CD4-positive, alpha-beta memory T cell (primary cell): Measurements from ENCODE around the gene PAK4. TPM values are rescaled to one million over a fixed set of nuclear protein-coding genes. Genes with fewer than 3 reads are reported as not detected.
"Not testable (repeated sequence)": the region's sequence is repeated elsewhere in the genome, so short reads cannot be mapped to it uniquely, and the experiment has no call there.

ENCODE experiments used
- CTCF ChIA-PET: fragments of 350-600 bp; sonication (Branson Sonifier 250); formaldehyde crosslinking; loops from one replicate; lab custom pipeline; 2021; ENCODE audit warnings: inconsistent platforms; ENCODE audit not compliant: partially characterized antibody; lab: Charles Lee
- POLR2A ChIA-PET: fragments of 350-600 bp; sonication (Branson Sonifier 250); formaldehyde crosslinking; loops from one replicate; lab custom pipeline; 2021; ENCODE audit not compliant: partially characterized antibody; lab: Charles Lee
- DNase-seq, 5 donors: peaks; one replicate each; pipeline versions ENCODE4 v3.0.0 to v3.0.0-alpha.2; 2020 to 2022; ENCODE audit warnings: mixed read lengths in 1 of 5
- H3K27ac ChIP-seq: one replicate; pipeline ENCODE4 v1.7.0; 2013; ENCODE audit warnings: low read depth, low read length
- H3K27me3 ChIP-seq: 2 replicates; pipeline ENCODE4 v1.7.0; 2013; ENCODE audit warnings: mild to moderate bottlenecking, low read length, moderate library complexity; ENCODE audit not compliant: insufficient read depth
- H3K36me3 ChIP-seq: 2 replicates; pipeline ENCODE4 v1.7.0; 2013; ENCODE audit warnings: mild to moderate bottlenecking, low read length, moderate library complexity; ENCODE audit not compliant: insufficient read depth
- H3K4me1 ChIP-seq: 2 replicates; pipeline ENCODE4 v1.7.0; 2013; ENCODE audit warnings: mild to moderate bottlenecking, low read length, moderate library complexity; ENCODE audit not compliant: insufficient read depth
- H3K4me3 ChIP-seq, 2 donors: one replicate each; pipeline ENCODE4 v1.7.0; 2013; ENCODE audit warnings: low read length in 2 of 2, mild to moderate bottlenecking in 1 of 2
- H3K9me3 ChIP-seq, 2 donors: one replicate each; pipeline ENCODE4 v1.7.0; 2013; ENCODE audit warnings: low read length in 2 of 2, control low read depth in 1 of 2; ENCODE audit not compliant: control insufficient read depth in 1 of 2
- H3K27ac Mint-ChIP-seq, 7 donors: one replicate each; pipeline ENCODE4 v1.8.0; 2020 to 2021; ENCODE audit warnings: mixed read lengths in 7 of 7, mild to moderate bottlenecking in 6 of 7, inconsistent platforms in 3 of 7, moderate library complexity in 3 of 7
- H3K27me3 Mint-ChIP-seq, 2 donors: one replicate each; pipeline ENCODE4 v1.8.0; 2020 to 2021; ENCODE audit warnings: mixed read lengths in 2 of 2
- H3K36me3 Mint-ChIP-seq, 2 donors: one replicate each; pipeline ENCODE4 v1.8.0; 2020 to 2021; ENCODE audit warnings: mixed read lengths in 2 of 2, inconsistent platforms in 1 of 2, mild to moderate bottlenecking in 1 of 2
- H3K4me1 Mint-ChIP-seq, 4 donors: one replicate each; pipeline ENCODE4 v1.8.0; 2020 to 2021; ENCODE audit warnings: mixed read lengths in 4 of 4, mild to moderate bottlenecking in 1 of 4
- H3K4me3 Mint-ChIP-seq, 8 donors: one replicate each; pipeline ENCODE4 v1.8.0; 2020 to 2021; ENCODE audit warnings: mixed read lengths in 8 of 8, mild to moderate bottlenecking in 7 of 8, moderate library complexity in 6 of 8, inconsistent platforms in 3 of 8
- H3K9me3 Mint-ChIP-seq, 8 donors: one replicate each; pipeline ENCODE4 v1.8.0; 2020 to 2021; ENCODE audit warnings: mixed read lengths in 8 of 8, mild to moderate bottlenecking in 5 of 8, inconsistent platforms in 3 of 8, moderate library complexity in 1 of 8
- intact Hi-C: fragments of 100-400 bp; cut with micrococcal nuclease; formaldehyde crosslinking; loops from one replicate; pipeline ENCODE4 v1.15.1; 2023
- polyA plus RNA-seq, 2 donors: library from polyadenylated mRNA; unstranded; fragments of 300-500 nt; fragmentation: Illumina TruSeq; gene quantifications; one replicate each; pipeline ENCODE4 v1.2.3, GENCODE V29; 2021
- total RNA-seq, 2 experiments: library from RNA; stranded (reverse); gene quantifications; one replicate each; pipeline ENCODE4 v1.2.3, GENCODE V29; 2021

PAK4 gene
- total and polyA plus RNA-seq, 4 experiments from 2014 or later: 1.3 to 15.7 (median 8.0) TPM

DNA sequence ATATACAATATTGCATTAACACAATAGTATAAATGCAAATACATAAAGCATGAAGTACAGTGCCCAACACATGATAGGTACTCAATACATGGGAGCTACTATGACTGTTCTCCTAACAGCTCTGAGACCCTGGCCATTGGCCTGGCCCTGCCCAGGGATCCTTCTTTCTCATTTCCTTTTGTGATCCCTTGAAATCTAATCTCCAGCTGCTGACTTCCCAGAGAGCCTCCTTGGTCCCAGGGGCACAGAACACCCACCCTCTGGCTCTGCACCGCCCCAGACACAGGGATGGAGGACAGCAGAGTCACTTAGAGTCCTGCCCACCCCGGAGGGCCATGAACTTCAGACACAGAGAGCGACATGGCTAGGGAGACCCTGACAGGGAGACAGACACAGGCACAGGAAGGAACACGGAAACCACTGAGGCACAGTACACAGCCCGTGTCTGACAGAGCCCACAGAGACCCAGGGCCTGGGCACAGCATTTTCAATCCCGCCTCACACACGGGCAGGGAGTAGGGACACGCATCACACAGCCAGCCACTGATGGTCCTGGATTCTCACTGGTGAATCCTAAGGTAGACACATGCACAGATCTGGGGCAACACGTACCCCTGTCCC is 82.7 kb downstream of the PAK4 start:
- H3K36me3 ChIP-seq: no peaks in the 10 kb centered on the region
- H3K27me3 ChIP-seq: no peaks in the 10 kb centered on the region
- Mint-ChIP-seq H3K27me3 (peaks cover 9 to 13% of the 10 kb centered on the region in 2 donors), H3K27ac (no peak overlapping the region), H3K4me3 (no peak overlapping the region), H3K4me1 (no peaks in the 10 kb centered on the region), H3K9me3 (no peaks in the 10 kb centered on the region), H3K36me3 (no peaks in the 10 kb centered on the region)
- no peaks in the 10 kb centered on the region for H3K4me1 ChIP-seq
- CTCF ChIA-PET: no interaction called here
- POLR2A ChIA-PET: no interaction called here
- H3K9me3 ChIP-seq: no peaks in the 10 kb centered on the region
- DNase-seq: no peak
- no peak overlapping the region for H3K27ac ChIP-seq
- no peak overlapping the region for H3K4me3 ChIP-seq
- intact Hi-C loops: no loop called here

DNA sequence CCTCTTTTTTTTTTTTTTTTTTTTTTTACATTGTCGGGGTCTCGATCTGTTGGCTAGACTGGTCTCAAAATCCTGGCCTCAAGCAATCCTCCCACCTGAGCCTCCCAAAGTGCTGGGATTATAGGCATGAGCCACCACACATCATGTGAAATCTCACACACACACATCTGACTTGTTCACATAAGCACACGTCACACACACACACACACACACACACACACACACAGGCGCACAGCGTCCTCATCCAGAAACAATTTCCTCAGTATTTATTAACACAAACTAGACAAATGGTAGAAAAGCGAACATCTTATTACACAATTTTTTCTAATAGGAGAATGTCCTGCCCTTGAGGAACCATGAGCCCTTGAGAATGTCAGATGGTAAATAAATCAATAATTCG is 83.6 kb downstream of the PAK4 start:
- Histone ChIP-seq H3K27ac (no peak overlapping the region), H3K9me3 (no peaks in the 10 kb centered on the region), H3K4me1 (no peaks in the 10 kb centered on the region), H3K4me3 (no peak overlapping the region), H3K27me3 (no peaks in the 10 kb centered on the region), H3K36me3 (no peaks in the 10 kb centered on the region)
- H3K4me3 Mint-ChIP-seq: no peak overlapping the region
- H3K4me1 Mint-ChIP-seq: no peaks in the 10 kb centered on the region
- intact Hi-C loops: no loop called here
- H3K27ac Mint-ChIP-seq: no peak overlapping the region
- H3K27me3 Mint-ChIP-seq: peaks cover 7 to 8% of the 10 kb centered on the region in 2 donors
- no peaks in the 10 kb centered on the region for H3K9me3 Mint-ChIP-seq
- no peak for DNase-seq
- POLR2A ChIA-PET: no interaction called here
- CTCF ChIA-PET: no interaction called here
- no peaks in the 10 kb centered on the region for H3K36me3 Mint-ChIP-seq

DNA sequence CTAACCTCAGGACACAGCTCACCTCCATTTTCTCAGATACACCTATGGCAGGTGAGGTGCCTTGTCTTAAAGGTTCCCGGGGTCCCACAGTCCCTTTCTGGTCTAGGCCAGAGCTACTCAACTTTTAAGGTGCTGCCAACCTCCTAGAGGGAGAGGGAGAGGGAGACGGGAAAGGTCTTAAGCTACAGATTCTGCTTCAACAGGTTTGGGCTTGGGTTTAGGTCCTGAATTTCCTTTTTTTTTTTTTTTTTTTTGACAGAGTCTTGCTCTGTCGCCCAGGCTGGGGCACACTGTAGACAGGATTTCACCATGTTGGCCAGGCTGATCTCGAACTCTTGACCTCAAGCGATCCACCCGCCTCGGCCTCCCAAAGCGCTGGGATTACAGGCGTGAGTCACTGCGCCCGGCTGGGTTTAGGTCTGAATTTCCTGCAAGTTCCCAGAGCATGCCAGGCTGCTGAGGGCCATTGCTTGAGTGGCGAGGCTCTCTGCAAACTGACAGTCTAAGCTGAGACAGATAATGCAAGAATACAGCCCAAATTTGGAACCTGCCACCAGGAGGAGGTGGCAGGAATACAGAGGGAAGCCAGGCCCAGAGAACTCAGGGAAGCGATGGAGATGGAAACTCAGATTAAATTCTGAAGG is 86.3 kb downstream of the PAK4 start:
- Histone ChIP-seq H3K9me3 (no peaks in the 10 kb centered on the region), H3K4me1 (no peaks in the 10 kb centered on the region), H3K27ac (no peak overlapping the region), H3K27me3 (no peaks in the 10 kb centered on the region), H3K36me3 (no peaks in the 10 kb centered on the region), H3K4me3 (no peak overlapping the region)
- H3K4me3 Mint-ChIP-seq: no peak overlapping the region
- no peak overlapping the region for H3K27ac Mint-ChIP-seq
- H3K4me1 Mint-ChIP-seq: no peaks in the 10 kb centered on the region
- peaks cover 0 to 2% (median 0%) of the 10 kb centered on the region in 8 donors for H3K9me3 Mint-ChIP-seq
- no peaks in the 10 kb centered on the region for H3K36me3 Mint-ChIP-seq
- ChIA-PET POLR2A (interaction anchor here (0.5 to 1.7 kb wide), 3 partner anchors 116 to 121 kb away, joined by 3 to 4 read pairs (median 3); no protein-coding TSS in a partner anchor), CTCF (interaction anchor here (0.7 to 1.6 kb wide), 7 partner anchors 115 to 321 kb away, joined by 3 to 7 read pairs (median 3); partner anchors contain the start of genes EID2B and GMFG)
- DNase-seq: no peak
- H3K27me3 Mint-ChIP-seq: peaks cover under 1 to 2% of the 10 kb centered on the region in 2 donors
- intact Hi-C loops: loop anchor here (1.0 kb wide), 2 partner anchors 116 to 200 kb away; partner anchors contain the start of gene PLEKHG2

DNA sequence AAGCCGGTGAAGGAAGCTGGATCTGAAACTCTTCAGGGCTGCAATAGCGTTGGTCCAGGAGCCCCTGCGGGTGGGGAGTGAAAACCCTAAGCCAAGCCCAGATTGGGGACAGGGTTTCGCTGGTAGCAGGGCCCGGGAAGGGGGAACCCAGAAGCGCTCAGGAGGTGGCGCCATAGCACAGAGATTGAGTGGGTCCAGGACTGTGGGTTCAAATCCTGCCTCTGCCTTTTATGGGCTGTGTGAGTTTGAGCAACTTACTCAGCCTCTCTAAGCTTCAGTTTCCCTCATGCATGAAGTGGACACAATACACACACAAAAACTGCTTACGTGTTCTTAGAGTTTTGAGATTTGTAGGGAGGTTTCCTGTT is 86.8 kb downstream of the PAK4 start:
- no peak overlapping the region for H3K4me3 ChIP-seq
- Mint-ChIP-seq H3K27ac (no peak overlapping the region), H3K9me3 (peaks cover 0 to 2% (median 0%) of the 10 kb centered on the region in 8 donors), H3K4me1 (no peaks in the 10 kb centered on the region), H3K36me3 (no peaks in the 10 kb centered on the region), H3K27me3 (peaks cover 5% of the 10 kb centered on the region in 2 donors), H3K4me3 (no peak overlapping the region)
- CTCF ChIA-PET: interaction anchor here (0.8 to 1.6 kb wide), 6 partner anchors 114 to 320 kb away, joined by 3 to 7 read pairs (median 4); partner anchors contain the start of genes EID2B and GMFG
- no peaks in the 10 kb centered on the region for H3K36me3 ChIP-seq
- no peaks in the 10 kb centered on the region for H3K9me3 ChIP-seq
- intact Hi-C loops: loop anchor here (1.0 kb wide), 2 partner anchors 116 to 200 kb away; partner anchors contain the start of gene PLEKHG2
- no peaks in the 10 kb centered on the region for H3K4me1 ChIP-seq
- peak in 4 of 5 donors; percentile 48 to 50 (median 49) for DNase-seq
- H3K27me3 ChIP-seq: no peaks in the 10 kb centered on the region
- no peak overlapping the region for H3K27ac ChIP-seq
- POLR2A ChIA-PET: interaction anchor here (1.0 to 1.7 kb wide), 2 partner anchors 115 to 119 kb away, joined by 3 to 4 read pairs; no protein-coding TSS in a partner anchor

DNA sequence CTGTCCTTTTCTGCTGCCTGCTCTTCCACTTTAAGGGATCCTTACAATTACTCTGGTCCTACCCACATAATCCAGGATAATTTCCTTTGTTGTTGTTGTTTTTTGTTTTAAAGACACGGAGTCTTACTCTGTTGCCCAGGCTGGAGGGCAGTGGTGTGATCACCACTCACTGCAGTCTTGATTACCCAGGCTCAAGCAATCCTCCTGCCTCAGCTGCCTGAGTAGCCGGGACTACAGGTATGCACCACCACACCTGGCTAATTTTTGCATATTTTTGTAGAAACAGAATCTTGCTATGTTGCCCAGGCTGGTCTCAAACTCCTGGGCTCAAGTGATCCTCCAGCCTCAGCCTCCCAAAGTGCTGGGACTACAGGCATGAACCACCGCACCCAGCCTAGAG is 89.7 kb downstream of the PAK4 start:
- H3K36me3 ChIP-seq, POLR2A ChIA-PET, H3K4me1 Mint-ChIP-seq, H3K27ac Mint-ChIP-seq, H3K36me3 Mint-ChIP-seq, H3K27ac ChIP-seq, H3K4me3 Mint-ChIP-seq, H3K4me1 ChIP-seq, H3K27me3 ChIP-seq, H3K4me3 ChIP-seq, H3K9me3 Mint-ChIP-seq, DNase-seq, H3K9me3 ChIP-seq, intact Hi-C loops: not testable (repeated sequence)
- H3K27me3 Mint-ChIP-seq: peaks cover 7 to 11% of the 10 kb centered on the region in 2 donors
- CTCF ChIA-PET: interaction anchor here (2.0 kb wide), 1 partner anchor 112 kb away, joined by 7 read pairs; no protein-coding TSS in a partner anchor

DNA sequence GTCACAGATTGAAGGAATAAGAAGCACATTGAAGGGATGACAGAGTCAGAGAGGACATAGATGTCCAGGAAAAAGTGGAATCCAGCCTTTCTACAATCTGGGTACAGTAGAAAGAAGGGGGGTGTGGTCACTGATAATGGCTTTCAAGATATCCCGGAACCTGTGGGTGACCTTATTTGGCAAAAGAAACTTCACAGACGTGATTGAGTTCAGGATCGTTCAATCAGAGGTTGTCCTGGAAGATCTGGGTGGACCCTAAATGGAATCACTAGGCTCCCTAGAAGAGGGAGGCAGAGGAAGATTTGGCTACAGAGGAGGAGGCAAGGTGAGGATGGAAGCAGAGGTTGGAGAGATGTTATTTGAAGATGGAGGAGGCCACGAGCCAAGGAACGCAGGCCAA is 91.5 kb downstream of the PAK4 start:
- Mint-ChIP-seq H3K4me3 (no peak overlapping the region), H3K36me3 (no peaks in the 10 kb centered on the region), H3K9me3 (peaks cover 0 to 2% (median 0%) of the 10 kb centered on the region in 8 donors), H3K27ac (no peak overlapping the region), H3K27me3 (peaks cover 13 to 20% of the 10 kb centered on the region in 2 donors), H3K4me1 (no peaks in the 10 kb centered on the region)
- POLR2A ChIA-PET: interaction anchor here (0.8 kb wide), 1 partner anchor 112 kb away, joined by 3 read pairs; no protein-coding TSS in a partner anchor
- no peaks in the 10 kb centered on the region for H3K36me3 ChIP-seq
- intact Hi-C loops: no loop called here
- no peaks in the 10 kb centered on the region for H3K27me3 ChIP-seq
- no peaks in the 10 kb centered on the region for H3K4me1 ChIP-seq
- DNase-seq: no peak
- no peak overlapping the region for H3K4me3 ChIP-seq
- CTCF ChIA-PET: no interaction called here
- no peaks in the 10 kb centered on the region for H3K9me3 ChIP-seq
- H3K27ac ChIP-seq: no peak overlapping the region

DNA sequence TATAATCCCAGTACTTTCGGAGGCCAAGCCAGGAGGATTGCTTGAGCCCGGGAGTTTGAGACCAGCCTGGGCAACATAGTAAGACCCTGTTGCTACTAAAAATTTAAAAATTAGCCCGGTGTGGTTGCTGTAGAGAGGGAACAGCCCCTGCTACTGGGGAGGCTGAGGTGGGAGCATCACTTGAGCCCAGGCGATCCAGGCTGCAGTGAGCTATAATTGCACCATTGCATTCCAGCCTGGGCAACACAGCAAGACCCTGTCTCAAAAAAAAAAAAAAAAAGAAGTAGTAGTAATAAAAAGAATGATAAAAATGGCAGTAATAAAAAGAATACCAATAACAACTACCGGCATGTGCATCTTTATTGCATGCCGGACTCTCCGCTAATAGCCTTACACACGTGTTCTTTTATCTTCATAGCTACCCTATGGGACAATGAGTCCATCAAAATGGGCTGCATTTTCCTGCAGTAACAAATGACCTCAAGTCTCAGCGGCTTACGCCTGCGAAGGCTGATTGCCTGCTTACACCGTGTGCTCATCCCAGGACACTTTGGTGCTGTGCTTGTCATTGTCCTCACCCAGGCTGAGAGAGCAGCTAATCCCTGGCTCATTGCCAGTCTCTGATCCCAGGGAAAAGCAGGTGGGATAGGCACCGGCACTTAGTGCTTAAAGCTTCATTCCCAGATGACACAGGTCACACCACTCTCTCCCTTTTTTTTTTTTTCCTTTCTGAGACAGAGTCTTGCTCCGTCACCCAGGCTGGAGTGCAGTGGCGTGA is 92.8 kb downstream of the PAK4 start:
- H3K36me3 ChIP-seq: no peaks in the 10 kb centered on the region
- Mint-ChIP-seq H3K4me3 (no peak overlapping the region), H3K27me3 (peaks cover 15 to 22% of the 10 kb centered on the region in 2 donors), H3K9me3 (peaks cover 0 to 2% (median 0%) of the 10 kb centered on the region in 8 donors), H3K4me1 (no peaks in the 10 kb centered on the region), H3K36me3 (no peaks in the 10 kb centered on the region), H3K27ac (no peak overlapping the region)
- H3K4me3 ChIP-seq: no peak overlapping the region
- H3K9me3 ChIP-seq: no peaks in the 10 kb centered on the region
- CTCF ChIA-PET: no interaction called here
- POLR2A ChIA-PET: interaction anchor here (0.8 kb wide), 1 partner anchor 110 kb away, joined by 3 read pairs; no protein-coding TSS in a partner anchor
- no peak overlapping the region for H3K27ac ChIP-seq
- DNase-seq: no peak
- intact Hi-C loops: no loop called here
- H3K4me1 ChIP-seq: no peaks in the 10 kb centered on the region
- no peaks in the 10 kb centered on the region for H3K27me3 ChIP-seq
